WI38 (cell line): ENCODE results near the gene YAP1.

ENCODE experiments used
- H3K4me3 ChIP-seq: 2 replicates; pipeline ENCODE4 v1.5.1; 2011; ENCODE audit warnings: low read depth, mild to moderate bottlenecking, control low read depth, low read length
- CTCF ChIP-seq: IDR thresholded peaks from 2 replicates; pipeline ENCODE4 v1.5.1; 2012; ENCODE audit warnings: low read depth, mild to moderate bottlenecking, control low read depth, low read length

YAP1 gene

GRCh38 chr11:102276783-102277182 is 166.5 kb downstream of the YAP1 start:
- H3K4me3 ChIP-seq: no peak overlapping the region
- TF ChIP-seq CTCF: no peak

GRCh38 chr11:102279641-102280170 is 169.5 kb downstream of the YAP1 start:
- TF ChIP-seq CTCF: peak; percentile 40; the same call in 1 of the 2 replicates
- H3K4me3 ChIP-seq: peak overlapping the region; percentile 44

DNA sequence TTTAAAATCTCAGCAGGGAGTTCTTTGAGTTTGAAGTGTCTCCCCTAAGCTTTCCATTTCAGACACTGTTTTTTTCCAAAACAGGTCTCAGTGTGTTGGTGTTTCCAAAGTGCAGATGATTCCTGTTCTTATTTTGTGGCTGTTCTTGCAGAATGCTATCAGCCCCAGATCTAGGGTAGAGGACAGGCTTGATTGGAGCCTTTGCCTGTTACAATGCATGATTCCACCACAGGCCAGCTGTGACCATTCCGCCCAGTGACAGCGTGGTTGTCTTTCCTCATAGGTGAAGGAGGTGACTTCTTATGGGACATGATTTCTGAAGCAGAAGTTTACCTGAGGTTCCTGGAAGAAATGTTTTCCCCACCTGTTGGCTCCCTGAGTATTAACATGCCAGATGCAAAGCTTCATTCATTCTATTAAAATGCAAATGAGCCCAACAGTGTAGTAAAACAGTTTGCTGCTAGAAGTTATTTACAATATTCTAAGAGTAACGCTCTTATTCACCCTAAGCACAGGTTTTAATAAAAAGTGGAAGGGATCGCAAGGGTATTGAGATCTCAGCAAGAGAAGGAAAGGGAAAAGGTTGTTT is 170.1 kb downstream of the YAP1 start:
- TF ChIP-seq CTCF: no peak
- H3K4me3 ChIP-seq: no peak overlapping the region; the same call in 1 of the 2 replicates
